HG02588 (cell line): ENCODE results near the gene BARHL1.
"Not testable (repeated sequence)": the region's sequence is repeated elsewhere in the genome, so short reads cannot be mapped to it uniquely, and the experiment has no call there.

Source experiments
- ATAC-seq: cut with Tn5 transposase; IDR thresholded peaks from one replicate; pipeline ENCODE4 v1.9.1; 2021; ENCODE audit warnings: mild to moderate bottlenecking, moderate library complexity; ENCODE audit not compliant: unreplicated experiment

Gene BARHL1

GRCh38 chr9:132556235-132556634 lies 26.2 kb upstream of the BARHL1 start:
- ATAC-seq, result no peak

GRCh38 chr9:132556714-132557113 lies 25.7 kb upstream of the BARHL1 start:
- no peak for ATAC-seq

GRCh38 chr9:132557159-132557558 lies 25.2 kb upstream of the BARHL1 start:
- ATAC-seq, result no peak

GRCh38 chr9:132559711-132560110 lies 22.7 kb upstream of the BARHL1 start:
- no peak for ATAC-seq

- ATAC-seq, result no peak
These were observed 21.7 kb upstream of the BARHL1 start for GRCh38 chr9:132560616-132561202.

GRCh38 chr9:132562306-132562573 lies 20.2 kb upstream of the BARHL1 start:
- ATAC-seq, result no peak

- ATAC-seq, result no peak
These were observed 17.9 kb upstream of the BARHL1 start for GRCh38 chr9:132564526-132564925.

- ATAC-seq, result not testable (repeated sequence)
These were observed 13.6 kb upstream of the BARHL1 start for GRCh38 chr9:132568787-132569186.

- ATAC-seq, result no peak
These were observed 10.4 kb upstream of the BARHL1 start for GRCh38 chr9:132571806-132572600.

- ATAC-seq, result no peak
These were observed 9.5 kb upstream of the BARHL1 start for GRCh38 chr9:132572921-132573320.

- ATAC-seq, result no peak
These were observed 7.3 kb upstream of the BARHL1 start for GRCh38 chr9:132575005-132575609.

- no peak for ATAC-seq
These were observed 6.6 kb upstream of the BARHL1 start for GRCh38 chr9:132575811-132576210.

- no peak for ATAC-seq
These were observed 5.3 kb upstream of the BARHL1 start for GRCh38 chr9:132577119-132577518.

GRCh38 chr9:132578367-132578932 lies 4.0 kb upstream of the BARHL1 start:
- ATAC-seq, result no peak

- ATAC-seq, result no peak
These were observed 3.0 kb upstream of the BARHL1 start for GRCh38 chr9:132579427-132579798.

- ATAC-seq, result no peak
These were observed 579 bp downstream of the BARHL1 start for GRCh38 chr9:132582786-132583583.

- ATAC-seq, result no peak
These were observed 1.3 kb downstream of the BARHL1 start for GRCh38 chr9:132583584-132584304.

- no peak for ATAC-seq
These were observed 2.5 kb downstream of the BARHL1 start for GRCh38 chr9:132584601-132585560.

GRCh38 chr9:132585954-132586829 lies 3.8 kb downstream of the BARHL1 start:
- ATAC-seq, result no peak
